Measurements from ENCODE around the gene CCDC14.

The CCDC14 gene

GRCh38 chr3:123878807-123879206, 82.2 kb downstream of the CCDC14 start:
- H3K9me3 ChIP-seq (ENCODE audit: control insufficient read depth, insufficient read depth, low read length): no peaks in the 10 kb centered on the region
- no peaks in the 10 kb centered on the region for H3K36me3 ChIP-seq (ENCODE audit: control insufficient read depth, low read length)
- no peak overlapping the region for H3K27ac ChIP-seq (ENCODE audit: low read depth, low read length)
- no peaks in the 10 kb centered on the region for H3K4me1 ChIP-seq (ENCODE audit: control insufficient read depth, low read length)
- no peaks in the 10 kb centered on the region for H4K20me1 ChIP-seq (ENCODE audit: control insufficient read depth, insufficient read depth, low read depth, low read length)
- H3K27me3 ChIP-seq (ENCODE audit: control insufficient read depth, low read length): peaks cover 4% of the 10 kb centered on the region
- H3F3A ChIP-seq (ENCODE audit: control insufficient read depth, insufficient read depth): no peaks in the 10 kb centered on the region
- H3K4me3 ChIP-seq (ENCODE audit: low read length): no peak overlapping the region
- H3K79me2 ChIP-seq (ENCODE audit: control insufficient read depth, low read length): no peaks in the 10 kb centered on the region
- TF ChIP-seq CTCF (IDR thresholded peaks at IDR 0.05; ENCODE audit: low read depth, low read length, poor library complexity, severe bottlenecking) (no peak), EZH2phosphoT487 (IDR thresholded peaks at IDR 0.05; ENCODE audit: borderline replicate concordance, low read length) (no peak)
- no peak overlapping the region for H3K4me2 ChIP-seq (ENCODE audit: low read length)
- H3K9me2 ChIP-seq (replicated peaks; ENCODE audit: control insufficient read depth, low read length): no peaks in the 10 kb centered on the region; the same call in 1 of the 2 replicates

GRCh38 chr3:123877965-123878364, 83.1 kb downstream of the CCDC14 start:
- Histone ChIP-seq H3K4me3 (ENCODE audit: low read length) (no peak overlapping the region), H4K20me1 (ENCODE audit: control insufficient read depth, insufficient read depth, low read depth, low read length) (no peaks in the 10 kb centered on the region), H3K9me3 (ENCODE audit: control insufficient read depth, insufficient read depth, low read length) (no peaks in the 10 kb centered on the region), H3F3A (ENCODE audit: control insufficient read depth, insufficient read depth) (no peaks in the 10 kb centered on the region), H3K36me3 (ENCODE audit: control insufficient read depth, low read length) (no peaks in the 10 kb centered on the region), H3K27me3 (ENCODE audit: control insufficient read depth, low read length) (peaks cover 7% of the 10 kb centered on the region), H3K4me1 (ENCODE audit: control insufficient read depth, low read length) (no peaks in the 10 kb centered on the region), H3K27ac (ENCODE audit: low read depth, low read length) (no peak overlapping the region), H3K9me2 (replicated peaks; ENCODE audit: control insufficient read depth, low read length) (no peaks in the 10 kb centered on the region; the same call in 1 of the 2 replicates), H3K79me2 (ENCODE audit: control insufficient read depth, low read length) (no peaks in the 10 kb centered on the region), H3K4me2 (ENCODE audit: low read length) (no peak overlapping the region)
- TF ChIP-seq EZH2phosphoT487 (IDR thresholded peaks at IDR 0.05; ENCODE audit: borderline replicate concordance, low read length) (no peak), CTCF (IDR thresholded peaks at IDR 0.05; ENCODE audit: low read depth, low read length, poor library complexity, severe bottlenecking) (no peak)

- Histone ChIP-seq H3F3A (ENCODE audit: control insufficient read depth, insufficient read depth) (no peaks in the 10 kb centered on the region), H3K27ac (ENCODE audit: low read depth, low read length) (no peak overlapping the region), H3K4me1 (ENCODE audit: control insufficient read depth, low read length) (no peaks in the 10 kb centered on the region), H3K36me3 (ENCODE audit: control insufficient read depth, low read length) (no peaks in the 10 kb centered on the region), H3K4me2 (ENCODE audit: low read length) (no peak overlapping the region), H3K4me3 (ENCODE audit: low read length) (no peak overlapping the region), H3K79me2 (ENCODE audit: control insufficient read depth, low read length) (no peaks in the 10 kb centered on the region), H3K9me3 (ENCODE audit: control insufficient read depth, insufficient read depth, low read length) (no peaks in the 10 kb centered on the region), H3K9me2 (replicated peaks; ENCODE audit: control insufficient read depth, low read length) (no peaks in the 10 kb centered on the region; the same call in 1 of the 2 replicates), H4K20me1 (ENCODE audit: control insufficient read depth, insufficient read depth, low read depth, low read length) (no peaks in the 10 kb centered on the region), H3K27me3 (ENCODE audit: control insufficient read depth, low read length) (peaks cover 7% of the 10 kb centered on the region)
- TF ChIP-seq EZH2phosphoT487 (IDR thresholded peaks at IDR 0.05; ENCODE audit: borderline replicate concordance, low read length): no peak
- no peak for TF ChIP-seq CTCF (IDR thresholded peaks at IDR 0.05; ENCODE audit: low read depth, low read length, poor library complexity, severe bottlenecking)
These were observed 83.6 kb downstream of the CCDC14 start for GRCh38 chr3:123877466-123877865.

All from DOHH2 (cell line).